Prostate gland (tissue), 2 donors: ENCODE measurements around the gene SDHD.

Experiments used
- CTCF ChIP-seq, 4 experiments: fragments of 200-600 bp in 2 of 4; fragments of 450-650 bp in 2 of 4; sonication (generic) in 2 of 4; IDR thresholded peaks; 1 replicate in 3 of 4; 2 replicates in 1 of 4; pipeline ENCODE4 v1.5.1; 2016 to 2019; ENCODE audit warnings: antibody characterized with exemption in 4 of 4, mild to moderate bottlenecking in 2 of 4, moderate library complexity in 2 of 4
- POLR2A ChIP-seq: fragments of 450-650 bp; IDR thresholded peaks from one replicate; pipeline ENCODE4 v1.6.1; 2016; ENCODE audit warnings: antibody characterized with exemption, mild to moderate bottlenecking
- POLR2AphosphoS5 ChIP-seq: sonication (generic); formaldehyde crosslinking; IDR thresholded peaks from one replicate; pipeline ENCODE4 v1.6.1; 2017; ENCODE audit warnings: antibody characterized with exemption

- TF ChIP-seq CTCF (IDR thresholded peaks at IDR 0.05), result no peak
- TF ChIP-seq POLR2A, result no peak
- no peak for TF ChIP-seq POLR2AphosphoS5
These were observed 56.9 kb downstream of the SDHD start for GRCh38 chr11:112143597-112143996.
